ENCODE data around the gene NPTXR. TPM values are rescaled to one million over a fixed set of nuclear protein-coding genes. Genes with fewer than 3 reads are reported as not detected.

Gene NPTXR
- total RNA-seq, 4 donors from 2014 or later, result 7.9 to 21.7 (median 12.5) TPM

DNA sequence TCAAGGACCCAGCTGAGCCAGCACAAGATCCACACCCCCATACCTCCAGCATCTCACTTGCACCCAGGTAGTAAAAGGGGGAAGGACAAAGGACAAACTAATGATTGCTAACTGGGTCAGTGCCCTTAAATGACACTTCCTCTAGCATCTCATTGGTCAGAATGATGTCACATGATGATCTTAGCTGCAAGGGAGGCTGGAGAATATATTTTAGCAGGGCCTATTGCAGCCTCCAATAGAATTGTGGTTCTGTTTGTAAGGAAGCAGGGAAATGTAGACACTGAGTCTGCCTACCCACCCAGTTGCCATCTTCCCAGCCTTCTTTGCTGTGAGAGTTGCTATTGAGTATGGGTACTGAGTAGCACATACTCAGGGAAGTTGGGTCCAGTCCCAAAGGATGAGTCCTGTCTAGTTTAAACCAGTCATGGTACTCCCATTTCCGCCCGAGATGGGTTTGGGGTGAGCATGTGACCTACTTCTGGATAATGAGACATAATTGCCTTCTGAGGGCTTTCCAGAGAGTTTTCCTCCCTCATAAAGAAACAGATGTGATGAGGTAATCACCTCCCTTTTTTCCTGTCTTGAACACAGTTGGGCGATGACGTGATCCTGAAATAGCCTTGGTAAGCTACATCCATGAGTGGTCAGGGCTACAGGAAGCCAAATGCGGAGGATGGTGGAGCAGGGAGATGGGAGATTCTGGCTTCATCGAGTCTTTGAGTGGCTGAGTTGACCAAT lies 44.4 kb downstream of the NPTXR start:
- Histone ChIP-seq H3K9me3 (no peaks in the 10 kb centered on the region), H3K4me1 (peaks cover 0 to 11% (median under 1%) of the 10 kb centered on the region in 3 donors), H3K4me3 (no peak overlapping the region), H3K27me3 (no peaks in the 10 kb centered on the region), H3K36me3 (no peaks in the 10 kb centered on the region), H3K27ac (no peak overlapping the region)
- ATAC-seq, result no peak
- WGBS, 2 donors (ENCODE audit: low coverage in 1 of 2), result 75% methylated on average over 4 of the region's 6 CpGs; no CpG with 5 or more reads in 1 of the 2 donors
- no peak for TF ChIP-seq POLR2A (IDR thresholded peaks at IDR 0.05)
- TF ChIP-seq, protein P1, sequence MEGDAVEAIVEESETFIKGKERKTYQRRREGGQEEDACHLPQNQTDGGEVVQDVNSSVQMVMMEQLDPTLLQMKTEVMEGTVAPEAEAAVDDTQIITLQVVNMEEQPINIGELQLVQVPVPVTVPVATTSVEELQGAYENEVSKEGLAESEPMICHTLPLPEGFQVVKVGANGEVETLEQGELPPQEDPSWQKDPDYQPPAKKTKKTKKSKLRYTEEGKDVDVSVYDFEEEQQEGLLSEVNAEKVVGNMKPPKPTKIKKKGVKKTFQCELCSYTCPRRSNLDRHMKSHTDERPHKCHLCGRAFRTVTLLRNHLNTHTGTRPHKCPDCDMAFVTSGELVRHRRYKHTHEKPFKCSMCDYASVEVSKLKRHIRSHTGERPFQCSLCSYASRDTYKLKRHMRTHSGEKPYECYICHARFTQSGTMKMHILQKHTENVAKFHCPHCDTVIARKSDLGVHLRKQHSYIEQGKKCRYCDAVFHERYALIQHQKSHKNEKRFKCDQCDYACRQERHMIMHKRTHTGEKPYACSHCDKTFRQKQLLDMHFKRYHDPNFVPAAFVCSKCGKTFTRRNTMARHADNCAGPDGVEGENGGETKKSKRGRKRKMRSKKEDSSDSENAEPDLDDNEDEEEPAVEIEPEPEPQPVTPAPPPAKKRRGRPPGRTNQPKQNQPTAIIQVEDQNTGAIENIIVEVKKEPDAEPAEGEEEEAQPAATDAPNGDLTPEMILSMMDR (IDR thresholded peaks at IDR 0.05), result no peak
- no peak for TF ChIP-seq POLR2AphosphoS5 (IDR thresholded peaks at IDR 0.05)
- TF ChIP-seq EP300 (IDR thresholded peaks at IDR 0.05), result no peak

DNA sequence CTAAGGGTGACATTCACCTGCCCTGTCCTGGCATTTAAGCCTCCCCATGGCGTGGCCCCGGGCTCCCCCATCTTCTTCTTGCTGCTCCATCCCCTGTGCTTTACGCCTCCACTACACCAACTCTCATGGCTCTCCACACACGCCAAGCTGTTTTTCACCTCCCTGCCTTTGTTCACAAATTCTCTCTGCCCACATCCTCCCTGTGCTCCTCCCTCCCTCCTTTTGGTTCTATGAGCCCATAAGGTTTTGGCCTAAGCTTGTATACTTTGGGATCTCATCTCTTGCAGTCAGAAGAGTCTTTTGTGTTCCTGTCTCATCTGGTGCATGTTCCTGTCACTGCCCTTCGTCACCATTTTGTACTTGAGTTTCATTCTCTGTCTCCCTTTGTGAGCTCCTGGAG lies 45.3 kb downstream of the NPTXR start:
- WGBS, 2 donors (ENCODE audit: low coverage in 1 of 2), result 66 to 77% methylated on average over 3 to 5 of the region's 5 CpGs
- Histone ChIP-seq H3K36me3 (no peaks in the 10 kb centered on the region), H3K4me1 (peaks cover 0 to 14% (median 2%) of the 10 kb centered on the region in 3 donors), H3K4me3 (no peak overlapping the region), H3K9me3 (no peaks in the 10 kb centered on the region), H3K27me3 (no peaks in the 10 kb centered on the region), H3K27ac (no peak overlapping the region)
- ATAC-seq, result no peak
- TF ChIP-seq POLR2A (IDR thresholded peaks at IDR 0.05) (no peak), EP300 (IDR thresholded peaks at IDR 0.05) (no peak), POLR2AphosphoS5 (IDR thresholded peaks at IDR 0.05) (no peak)
- TF ChIP-seq, protein P1 (IDR thresholded peaks at IDR 0.05), result no peak

DNA sequence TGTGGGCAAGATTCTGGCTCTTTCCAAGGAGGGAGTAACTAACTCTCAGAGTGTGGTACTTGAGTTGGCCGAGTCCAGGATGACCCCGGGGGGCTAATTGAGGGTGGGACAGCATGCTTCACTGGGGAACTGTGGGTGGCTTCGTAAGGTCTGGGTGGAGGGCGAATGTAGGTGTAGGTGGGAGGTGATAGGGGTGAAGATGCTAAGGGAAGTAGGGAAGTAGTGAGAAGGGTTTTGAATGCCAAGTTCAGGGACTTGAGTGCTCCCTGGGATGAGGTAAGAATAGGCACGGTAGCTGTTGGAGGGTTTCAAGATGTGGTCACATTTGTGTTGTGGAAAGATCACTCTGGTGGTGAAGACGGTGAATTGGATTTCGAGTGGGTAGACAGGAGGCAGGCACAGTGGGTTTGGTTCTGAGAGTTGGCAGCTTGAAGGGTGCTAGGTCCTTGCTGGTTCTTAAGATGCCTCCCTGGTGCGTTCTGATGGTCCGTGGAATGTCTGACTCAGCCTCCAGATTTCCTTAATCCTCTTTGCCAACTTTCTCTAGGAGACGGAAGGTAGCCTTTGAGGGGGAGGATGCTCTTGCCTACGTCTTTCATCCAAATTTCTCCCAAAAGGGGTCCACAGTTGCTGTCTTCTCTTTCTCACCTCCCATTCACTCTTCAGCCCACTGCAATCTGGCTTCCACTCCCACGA lies 47.4 kb downstream of the NPTXR start:
- Histone ChIP-seq H3K4me3 (no peak overlapping the region), H3K4me1 (peaks cover 0 to 16% (median 2%) of the 10 kb centered on the region in 3 donors), H3K36me3 (no peaks in the 10 kb centered on the region), H3K27ac (no peak overlapping the region), H3K9me3 (no peaks in the 10 kb centered on the region), H3K27me3 (no peaks in the 10 kb centered on the region)
- WGBS, 2 donors (ENCODE audit: low coverage in 1 of 2), result 74 to 79% methylated on average over 5 to 9 of the region's 12 CpGs
- TF ChIP-seq, protein P1 (IDR thresholded peaks at IDR 0.05), result no peak
- TF ChIP-seq EP300 (IDR thresholded peaks at IDR 0.05), result no peak
- no peak for TF ChIP-seq POLR2A (IDR thresholded peaks at IDR 0.05)
- TF ChIP-seq POLR2AphosphoS5 (IDR thresholded peaks at IDR 0.05), result no peak
- no peak for ATAC-seq

DNA sequence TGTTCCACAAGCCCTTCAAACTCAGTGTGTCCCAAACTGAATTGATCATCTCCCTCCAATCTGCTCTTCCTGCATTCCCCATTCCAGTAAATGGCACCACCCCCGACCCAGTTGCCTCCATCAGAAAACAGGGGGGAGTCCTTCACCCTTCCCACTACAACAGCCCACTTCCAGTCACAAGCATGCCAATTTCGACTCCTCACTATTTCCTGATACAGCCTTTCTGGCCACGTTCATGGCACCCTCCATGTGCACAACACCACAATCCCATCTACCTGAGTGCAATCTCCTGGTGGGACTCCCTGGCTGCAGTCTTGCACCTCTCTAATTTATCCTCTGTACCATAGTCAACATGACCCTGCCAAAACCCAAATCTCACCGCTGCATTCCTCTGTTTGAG lies 48.3 kb downstream of the NPTXR start:
- Histone ChIP-seq H3K4me1 (peaks cover 0 to 16% (median 2%) of the 10 kb centered on the region in 3 donors), H3K27me3 (no peaks in the 10 kb centered on the region), H3K9me3 (no peaks in the 10 kb centered on the region), H3K36me3 (peaks cover 0 to 3% of the 10 kb centered on the region in 2 donors), H3K27ac (no peak overlapping the region), H3K4me3 (no peak overlapping the region)
- ATAC-seq, result no peak
- 57 to 64% methylated on average over 3 to 4 of the region's 4 CpGs for WGBS, 2 donors (ENCODE audit: low coverage in 1 of 2)
- TF ChIP-seq EP300 (IDR thresholded peaks at IDR 0.05) (no peak), POLR2A (IDR thresholded peaks at IDR 0.05) (no peak)

DNA sequence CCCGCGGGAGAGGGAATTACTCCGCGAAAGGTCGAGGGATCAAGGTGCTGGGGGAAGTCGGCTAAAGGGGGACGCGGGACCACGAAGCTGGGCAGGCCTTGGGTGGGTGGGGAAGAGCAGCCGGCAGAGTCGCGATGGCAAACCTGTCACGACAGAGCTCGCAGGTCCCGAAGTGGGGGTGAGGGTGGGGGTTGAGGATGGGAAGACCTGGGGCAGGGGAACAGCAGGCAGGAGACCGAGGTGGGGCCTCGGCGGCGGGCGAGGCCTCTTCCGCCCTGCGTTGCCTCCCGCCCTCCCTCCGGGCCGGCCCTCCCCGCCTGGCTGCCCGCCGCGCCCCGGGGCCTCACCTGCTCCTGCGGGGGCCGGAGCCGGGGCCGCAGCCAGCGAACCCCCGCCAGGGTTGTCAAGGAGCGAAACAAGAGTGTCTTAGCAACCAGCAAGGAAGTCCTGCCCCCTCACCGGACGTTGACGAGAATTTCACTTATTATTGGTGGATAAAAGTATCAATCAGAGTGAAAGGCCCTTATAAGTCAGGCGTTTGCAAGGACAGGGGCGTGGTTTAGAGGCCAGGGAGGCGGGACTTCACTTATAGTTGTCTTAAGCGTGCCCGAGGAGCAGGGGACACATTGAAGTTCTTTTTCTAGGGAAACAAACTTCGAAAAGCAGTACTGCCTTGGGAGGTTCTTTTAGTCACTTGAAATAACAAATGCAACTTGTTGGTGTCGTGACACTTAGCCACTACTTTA lies 49.9 kb downstream of the NPTXR start, which contains the start of gene DNAL4:
Gene DNAL4, minus strand, starts transcription at position 423 of the 746 bp plus-strand sequence. CDS start 11,412 bp downstream, outside the sequence.
- WGBS, 2 donors (ENCODE audit: low coverage in 1 of 2), result 0 to 2% methylated on average over 9 to 13 of the region's 47 CpGs
- Histone ChIP-seq H3K4me3 (peak within 1 kb of the TSS; percentile 85 to 89), H3K36me3 (peaks cover 0 to 15% of the 10 kb centered on the region in 2 donors), H3K4me1 (peaks cover 1 to 24% (median 2%) of the 10 kb centered on the region in 3 donors), H3K9me3 (no peaks in the 10 kb centered on the region), H3K27ac (peak within 1 kb of the TSS; percentile 54 to 92 (median 88)), H3K27me3 (no peaks in the 10 kb centered on the region)
- TF ChIP-seq POLR2AphosphoS5 (IDR thresholded peaks at IDR 0.05) (peak; percentile 53), POLR2A (IDR thresholded peaks at IDR 0.05) (peak; percentile 62 to 63), EP300 (IDR thresholded peaks at IDR 0.05) (no peak)
- TF ChIP-seq, protein P1 (IDR thresholded peaks at IDR 0.05), result no peak
- ATAC-seq, result peak; percentile 99
